ENCODE results near the gene GNG8.

GNG8 gene

GRCh38 chr19:46607448-46607841 lies 28.6 kb downstream of the GNG8 start:
- peaks cover 44% of the 10 kb centered on the region for H3K4me1 Mint-ChIP-seq (ENCODE audit: low read depth)

GRCh38 chr19:46606681-46607447 lies 29.1 kb downstream of the GNG8 start:
- H3K4me1 Mint-ChIP-seq (ENCODE audit: low read depth), result peaks cover 41% of the 10 kb centered on the region

More at GRCh38 chr19:46607448-46607841, 28.6 kb downstream of the GNG8 start:
- peak overlapping the region; percentile 50 for H3K27ac Mint-ChIP-seq
- no peaks in the 10 kb centered on the region for H3K27me3 Mint-ChIP-seq (ENCODE audit: low read depth)
- no peaks in the 10 kb centered on the region for H3K9me3 Mint-ChIP-seq
- H3K36me3 Mint-ChIP-seq (ENCODE audit: low read depth), result peaks cover 60% of the 10 kb centered on the region
- DNase-seq (ENCODE audit: low spot score), result no peak
- H3K4me3 Mint-ChIP-seq, result no peak overlapping the region

GRCh38 chr19:46606019-46606418 lies 30.0 kb downstream of the GNG8 start:
- peak overlapping the region; percentile 55 for H3K27ac Mint-ChIP-seq
- DNase-seq (ENCODE audit: low spot score), result no peak
- H3K9me3 Mint-ChIP-seq, result no peaks in the 10 kb centered on the region
- no peaks in the 10 kb centered on the region for H3K27me3 Mint-ChIP-seq (ENCODE audit: low read depth)
- H3K4me3 Mint-ChIP-seq, result no peak overlapping the region
- H3K36me3 Mint-ChIP-seq (ENCODE audit: low read depth), result peaks cover 65% of the 10 kb centered on the region
- H3K4me1 Mint-ChIP-seq (ENCODE audit: low read depth), result peaks cover 32% of the 10 kb centered on the region

More at GRCh38 chr19:46606681-46607447, 29.1 kb downstream of the GNG8 start:
- Mint-ChIP-seq H3K36me3 (ENCODE audit: low read depth) (peaks cover 66% of the 10 kb centered on the region), H3K27ac (no peak overlapping the region), H3K4me3 (no peak overlapping the region), H3K27me3 (ENCODE audit: low read depth) (no peaks in the 10 kb centered on the region), H3K9me3 (no peaks in the 10 kb centered on the region)
- DNase-seq (ENCODE audit: low spot score), result no peak

- peaks cover 29% of the 10 kb centered on the region for H3K4me1 Mint-ChIP-seq (ENCODE audit: low read depth)
These were observed 30.6 kb downstream of the GNG8 start for GRCh38 chr19:46605356-46605821.

GRCh38 chr19:46604781-46605355 lies 31.1 kb downstream of the GNG8 start:
- no peak overlapping the region for H3K27ac Mint-ChIP-seq

More at GRCh38 chr19:46605356-46605821, 30.6 kb downstream of the GNG8 start:
- Mint-ChIP-seq H3K4me3 (peak overlapping the region; percentile 40), H3K27me3 (ENCODE audit: low read depth) (no peaks in the 10 kb centered on the region), H3K27ac (peak overlapping the region; percentile 55), H3K9me3 (no peaks in the 10 kb centered on the region), H3K36me3 (ENCODE audit: low read depth) (peaks cover 58% of the 10 kb centered on the region)
- DNase-seq (ENCODE audit: low spot score), result no peak

GRCh38 chr19:46603752-46604231 lies 32.2 kb downstream of the GNG8 start:
- Mint-ChIP-seq H3K4me3 (peak overlapping the region; percentile 100), H3K27me3 (ENCODE audit: low read depth) (peaks cover 3% of the 10 kb centered on the region), H3K36me3 (ENCODE audit: low read depth) (peaks cover 50% of the 10 kb centered on the region), H3K4me1 (ENCODE audit: low read depth) (peaks cover 30% of the 10 kb centered on the region), H3K9me3 (peaks cover 10% of the 10 kb centered on the region), H3K27ac (peak overlapping the region; percentile 100)
- DNase-seq (ENCODE audit: low spot score), result no peak

More at GRCh38 chr19:46604781-46605355, 31.1 kb downstream of the GNG8 start:
- DNase-seq (ENCODE audit: low spot score), result no peak
- no peaks in the 10 kb centered on the region for H3K27me3 Mint-ChIP-seq (ENCODE audit: low read depth)
- peaks cover 32% of the 10 kb centered on the region for H3K4me1 Mint-ChIP-seq (ENCODE audit: low read depth)
- H3K4me3 Mint-ChIP-seq, result no peak overlapping the region
- peaks cover 3% of the 10 kb centered on the region for H3K9me3 Mint-ChIP-seq
- H3K36me3 Mint-ChIP-seq (ENCODE audit: low read depth), result peaks cover 57% of the 10 kb centered on the region

GRCh38 chr19:46603195-46603637 lies 32.8 kb downstream of the GNG8 start:
- peaks cover 30% of the 10 kb centered on the region for H3K4me1 Mint-ChIP-seq (ENCODE audit: low read depth)
- no peak for DNase-seq (ENCODE audit: low spot score)
- H3K27me3 Mint-ChIP-seq (ENCODE audit: low read depth), result peaks cover 7% of the 10 kb centered on the region
- H3K9me3 Mint-ChIP-seq, result peaks cover 16% of the 10 kb centered on the region
- peaks cover 54% of the 10 kb centered on the region for H3K36me3 Mint-ChIP-seq (ENCODE audit: low read depth)
- H3K27ac Mint-ChIP-seq, result peak overlapping the region; percentile 100
- peak overlapping the region; percentile 100 for H3K4me3 Mint-ChIP-seq

GRCh38 chr19:46602392-46603194 lies 33.4 kb downstream of the GNG8 start:
- Mint-ChIP-seq H3K4me1 (ENCODE audit: low read depth) (peaks cover 30% of the 10 kb centered on the region), H3K4me3 (peak overlapping the region; percentile 100), H3K27ac (peak overlapping the region; percentile 100), H3K36me3 (ENCODE audit: low read depth) (peaks cover 48% of the 10 kb centered on the region), H3K27me3 (ENCODE audit: low read depth) (peaks cover 11% of the 10 kb centered on the region), H3K9me3 (peaks cover 22% of the 10 kb centered on the region)
- DNase-seq (ENCODE audit: low spot score), result peak; percentile 70

GRCh38 chr19:46601318-46602224 lies 34.4 kb downstream of the GNG8 start, which contains the start of gene CALM3:
Gene CALM3 (plus strand): TSS chr19:46601330. CDS start chr19:46601435, 105 bp downstream.
- no peak for DNase-seq (ENCODE audit: low spot score)
- peaks cover 11% of the 10 kb centered on the region for H3K27me3 Mint-ChIP-seq (ENCODE audit: low read depth)
- peak within 1 kb of the TSS; percentile 100 for H3K27ac Mint-ChIP-seq
- H3K36me3 Mint-ChIP-seq (ENCODE audit: low read depth), result peaks cover 39% of the 10 kb centered on the region
- peaks cover 28% of the 10 kb centered on the region for H3K4me1 Mint-ChIP-seq (ENCODE audit: low read depth)
- H3K9me3 Mint-ChIP-seq, result peaks cover 24% of the 10 kb centered on the region
- peak within 1 kb of the TSS; percentile 100 for H3K4me3 Mint-ChIP-seq

- Mint-ChIP-seq H3K4me1 (ENCODE audit: low read depth) (peaks cover 25% of the 10 kb centered on the region), H3K4me3 (peak overlapping the region; percentile 100), H3K27me3 (ENCODE audit: low read depth) (peaks cover 11% of the 10 kb centered on the region), H3K36me3 (ENCODE audit: low read depth) (peaks cover 33% of the 10 kb centered on the region), H3K9me3 (peaks cover 24% of the 10 kb centered on the region), H3K27ac (peak overlapping the region; percentile 100)
- DNase-seq (ENCODE audit: low spot score), result peak; percentile 97
These were observed 35.4 kb downstream of the GNG8 start for GRCh38 chr19:46600384-46601317.

- peaks cover 24% of the 10 kb centered on the region for H3K9me3 Mint-ChIP-seq
These were observed 36.2 kb downstream of the GNG8 start for GRCh38 chr19:46599716-46600373.

More at GRCh38 chr19:46599716-46600373, 36.2 kb downstream of the GNG8 start:
- Mint-ChIP-seq H3K36me3 (ENCODE audit: low read depth) (peaks cover 31% of the 10 kb centered on the region), H3K4me1 (ENCODE audit: low read depth) (peaks cover 25% of the 10 kb centered on the region), H3K4me3 (peak overlapping the region; percentile 100), H3K27ac (peak overlapping the region; percentile 100), H3K27me3 (ENCODE audit: low read depth) (peaks cover 11% of the 10 kb centered on the region)
- no peak for DNase-seq (ENCODE audit: low spot score)

All from T-helper 2 cell treated with Interferon-gamma antibody and Interleukin-4, amounts not matched to agents 5 μg/mL and 100 μg/mL, for 36 hours (primary cell).